Measurements from ENCODE around the gene FOS. TPM values are rescaled to one million over a fixed set of nuclear protein-coding genes. Genes with fewer than 3 reads are reported as not detected.

The FOS gene
- total RNA-seq, 1 donor from 2014 or later: 9.7 TPM

- H3K27ac ChIP-seq (replicated peaks): peak overlapping the region; percentile 90
- H3K4me3 ChIP-seq: no peak overlapping the region
- no peaks in the 10 kb centered on the region for H3K27me3 ChIP-seq (ENCODE audit: low read depth)
- no peaks in the 10 kb centered on the region for H3K36me3 ChIP-seq
- H3K4me1 ChIP-seq: peaks cover 38% of the 10 kb centered on the region
- intact Hi-C loops (cut with micrococcal nuclease): no loop called here
- H3K9me3 ChIP-seq (replicated peaks): no peaks in the 10 kb centered on the region
- peak; percentile 22 for DNase-seq
- TF ChIP-seq CTCF (IDR thresholded peaks at IDR 0.05; ENCODE audit: borderline replicate concordance): peak; percentile 23
Observed at GRCh38 chr14:75238756-75239455, 39.7 kb upstream of the FOS start.

GRCh38 chr14:75240781-75241180 is 37.8 kb upstream of the FOS start:
- Histone ChIP-seq H3K27me3 (ENCODE audit: low read depth) (no peaks in the 10 kb centered on the region), H3K9me3 (replicated peaks) (no peaks in the 10 kb centered on the region), H3K4me1 (peaks cover 38% of the 10 kb centered on the region), H3K36me3 (no peaks in the 10 kb centered on the region), H3K27ac (replicated peaks) (no peak overlapping the region), H3K4me3 (no peak overlapping the region)
- DNase-seq: no peak
- no peak for TF ChIP-seq CTCF (IDR thresholded peaks at IDR 0.05; ENCODE audit: borderline replicate concordance)
- intact Hi-C loops (cut with micrococcal nuclease): no loop called here

- H3K9me3 ChIP-seq (replicated peaks): no peaks in the 10 kb centered on the region
- no peak overlapping the region for H3K27ac ChIP-seq (replicated peaks)
- H3K36me3 ChIP-seq: no peaks in the 10 kb centered on the region
- intact Hi-C loops (cut with micrococcal nuclease): no loop called here
- H3K4me3 ChIP-seq: no peak overlapping the region
- peaks cover 25% of the 10 kb centered on the region for H3K4me1 ChIP-seq
- no peak for TF ChIP-seq CTCF (IDR thresholded peaks at IDR 0.05; ENCODE audit: borderline replicate concordance)
- no peaks in the 10 kb centered on the region for H3K27me3 ChIP-seq (ENCODE audit: low read depth)
- peak; percentile 28 for DNase-seq
Observed at GRCh38 chr14:75242546-75243273, 35.9 kb upstream of the FOS start.

- Histone ChIP-seq H3K27ac (replicated peaks) (no peak overlapping the region), H3K36me3 (no peaks in the 10 kb centered on the region), H3K9me3 (replicated peaks) (no peaks in the 10 kb centered on the region), H3K27me3 (ENCODE audit: low read depth) (no peaks in the 10 kb centered on the region), H3K4me3 (no peak overlapping the region), H3K4me1 (peaks cover 10% of the 10 kb centered on the region)
- TF ChIP-seq CTCF (IDR thresholded peaks at IDR 0.05; ENCODE audit: borderline replicate concordance): no peak
- intact Hi-C loops (cut with micrococcal nuclease): no loop called here
- DNase-seq: no peak
Observed at GRCh38 chr14:75244121-75244520, 34.5 kb upstream of the FOS start.

- Histone ChIP-seq H3K4me3 (no peak overlapping the region), H3K27ac (replicated peaks) (no peak overlapping the region), H3K27me3 (ENCODE audit: low read depth) (no peaks in the 10 kb centered on the region), H3K9me3 (replicated peaks) (no peaks in the 10 kb centered on the region), H3K4me1 (peaks cover 16% of the 10 kb centered on the region), H3K36me3 (no peaks in the 10 kb centered on the region)
- DNase-seq: no peak
- TF ChIP-seq CTCF (IDR thresholded peaks at IDR 0.05; ENCODE audit: borderline replicate concordance): no peak
- intact Hi-C loops (cut with micrococcal nuclease): no loop called here
Observed at GRCh38 chr14:75246546-75247285, 31.9 kb upstream of the FOS start.

Measured in left ventricle myocardium inferior (tissue), 1 donor.